ENCODE results near the gene ZNF451.

- TF ChIP-seq POLR2A (IDR thresholded peaks at IDR 0.05; ENCODE audit: low read depth, low read length) (no peak), TAF1 (IDR thresholded peaks at IDR 0.05; ENCODE audit: low read depth, low read length) (no peak), POLR2AphosphoS5 (IDR thresholded peaks at IDR 0.05; ENCODE audit: low read depth, low read length) (no peak), SPI1 (IDR thresholded peaks at IDR 0.05; ENCODE audit: low read depth, low read length) (no peak), PAX5 (IDR thresholded peaks at IDR 0.05; ENCODE audit: insufficient read depth, low read length, severe bottlenecking) (no peak), POU2F2 (IDR thresholded peaks at IDR 0.05; ENCODE audit: low read depth, low read length) (no peak)
Measured at GRCh38 chr6:57135885-57136284, 45.9 kb downstream of the ZNF451 start.
